OCI-M1 (cell line): ENCODE results near the gene TAS2R43.
"Not testable (repeated sequence)": the region's sequence is repeated elsewhere in the genome, so short reads cannot be mapped to it uniquely, and the experiment has no call there.

Source experiments
- DNase-seq: peaks from one replicate; lab custom pipeline; 2025; lab: John Stamatoyannopoulos, UW

Gene TAS2R43

DNA sequence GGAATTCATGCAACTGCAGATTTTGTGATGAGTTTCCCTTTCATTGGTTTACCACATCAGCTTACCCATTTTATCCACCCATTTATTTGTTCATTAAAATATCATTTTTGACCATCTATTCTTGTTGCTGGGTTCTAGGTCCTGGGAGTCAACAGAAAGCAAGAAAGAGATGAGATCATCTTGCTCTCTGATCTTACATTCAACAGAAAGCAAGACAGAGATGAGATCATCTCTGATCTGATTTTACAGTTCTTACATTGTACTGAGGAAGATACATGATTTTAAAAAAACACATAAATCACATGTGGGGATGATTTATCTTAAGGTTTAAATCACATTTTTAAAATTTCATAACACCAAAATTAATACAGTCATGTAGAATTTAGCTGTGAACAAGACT, 32.3 kb downstream of the TAS2R43 start:
- no peak for DNase-seq

DNA sequence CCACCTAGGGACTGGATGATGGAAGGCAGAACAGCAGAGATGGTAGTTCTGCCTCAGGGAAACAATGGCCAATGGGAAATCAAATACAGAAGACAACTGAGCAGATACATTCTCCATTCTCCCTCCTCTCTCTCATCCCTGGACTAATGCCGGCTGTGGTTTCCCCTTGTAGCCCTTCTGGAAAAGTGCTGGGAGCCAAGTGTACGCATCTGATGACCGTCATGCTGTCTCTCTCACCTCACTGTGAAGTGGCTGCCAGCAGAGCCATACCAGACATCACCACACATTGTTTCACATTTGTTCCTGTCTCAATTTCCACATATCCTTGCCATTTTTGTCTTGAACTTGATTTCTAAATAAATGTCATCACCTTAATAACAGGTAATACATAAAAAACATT, 33.1 kb downstream of the TAS2R43 start:
- DNase-seq: no peak

DNA sequence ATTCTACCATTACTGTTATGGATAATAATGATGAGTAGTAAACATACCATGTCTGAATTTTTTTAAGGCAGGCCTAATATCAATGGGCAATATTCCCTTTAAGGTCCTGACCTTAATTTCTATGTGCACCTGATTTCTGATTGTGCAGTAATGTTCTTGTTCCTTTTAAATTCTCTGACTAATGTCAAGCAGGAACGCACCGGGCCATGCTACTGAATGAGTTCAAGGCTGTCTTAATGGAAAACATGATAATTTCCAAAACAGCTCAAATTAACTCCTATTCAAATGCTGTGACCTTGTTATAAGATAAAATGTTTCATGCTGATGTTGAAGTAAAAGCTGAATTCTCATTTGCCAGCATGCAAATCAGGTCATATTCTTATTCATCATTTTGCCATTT, 36.8 kb downstream of the TAS2R43 start:
- DNase-seq: no peak

GRCh38 chr12:11049806-11050531, 42.1 kb downstream of the TAS2R43 start:
- DNase-seq: not testable (repeated sequence)

DNA sequence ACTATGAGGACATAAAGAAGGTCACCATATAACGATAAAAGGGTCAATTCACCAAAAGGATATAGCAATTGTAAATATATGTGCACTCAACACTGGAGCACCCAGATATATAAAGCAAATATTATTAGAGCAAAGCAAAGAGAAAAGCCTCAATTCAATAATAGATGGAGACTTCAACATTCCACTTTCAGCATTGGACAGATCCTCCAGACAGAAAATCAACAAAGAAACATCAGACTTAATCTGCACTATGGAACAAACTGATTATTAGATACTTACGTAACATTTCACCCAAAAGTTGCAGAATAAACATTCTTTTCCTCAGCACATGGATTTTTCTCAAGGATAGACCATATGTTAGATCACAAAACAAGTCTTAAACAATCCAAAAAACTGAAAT, 50.7 kb downstream of the TAS2R43 start:
- DNase-seq: not testable (repeated sequence)
